ENCODE measurements around the gene MYO7B. TPM values are rescaled to one million over a fixed set of nuclear protein-coding genes. Genes with fewer than 3 reads are reported as not detected.

Gene MYO7B
- total RNA-seq, 4 donors from 2014 or later, result 0.30 to 0.78 TPM; not detected in 2

- TF ChIP-seq POLR2A (IDR thresholded peaks at IDR 0.05), result no peak
- TF ChIP-seq CTCF (IDR thresholded peaks at IDR 0.05), result no peak
- TF ChIP-seq EP300 (IDR thresholded peaks at IDR 0.05), result no peak
- H3K4me1 ChIP-seq, result no peaks in the 10 kb centered on the region
- no peaks in the 10 kb centered on the region for H3K36me3 ChIP-seq
- H3K27ac ChIP-seq, result no peak overlapping the region
- no peaks in the 10 kb centered on the region for H3K27me3 ChIP-seq
- peaks cover 0 to 41% (median 0%) of the 10 kb centered on the region in 4 donors for H3K9me3 ChIP-seq
- no peak overlapping the region for H3K4me3 ChIP-seq
- DNase-seq (ENCODE audit: low spot score in 2 of 2), result no peak
- WGBS, 2 donors, result 88 to 90% methylated on average over 12 to 13 of the region's 13 CpGs
These were observed 76.8 kb downstream of the MYO7B start for GRCh38 chr2:127612111-127612822.

GRCh38 chr2:127614246-127614645, 78.8 kb downstream of the MYO7B start:
- 88 to 100% methylated on average over 2 of the region's 2 CpGs for WGBS, 2 donors
- Histone ChIP-seq H3K9me3 (peaks cover 0 to 41% (median 0%) of the 10 kb centered on the region in 4 donors), H3K27ac (no peak overlapping the region), H3K27me3 (no peaks in the 10 kb centered on the region), H3K4me3 (no peak overlapping the region), H3K4me1 (no peaks in the 10 kb centered on the region), H3K36me3 (no peaks in the 10 kb centered on the region)
- DNase-seq (ENCODE audit: low spot score in 2 of 2), result no peak
- no peak for TF ChIP-seq EP300 (IDR thresholded peaks at IDR 0.05)
- TF ChIP-seq POLR2A (IDR thresholded peaks at IDR 0.05), result no peak
- TF ChIP-seq CTCF (IDR thresholded peaks at IDR 0.05), result no peak

GRCh38 chr2:127614731-127615130, 79.2 kb downstream of the MYO7B start:
- no peak overlapping the region for H3K27ac ChIP-seq
- H3K9me3 ChIP-seq, result peaks cover 0 to 41% (median 0%) of the 10 kb centered on the region in 4 donors
- H3K27me3 ChIP-seq, result no peaks in the 10 kb centered on the region
- no peaks in the 10 kb centered on the region for H3K36me3 ChIP-seq
- TF ChIP-seq CTCF (IDR thresholded peaks at IDR 0.05), result no peak
- no peak for TF ChIP-seq EP300 (IDR thresholded peaks at IDR 0.05)
- TF ChIP-seq POLR2A (IDR thresholded peaks at IDR 0.05), result no peak
- H3K4me1 ChIP-seq, result no peaks in the 10 kb centered on the region
- 68 to 69% methylated on average over 3 of the region's 3 CpGs for WGBS, 2 donors
- no peak overlapping the region for H3K4me3 ChIP-seq
- peak in 1 of 2 donors; percentile 0 for DNase-seq (ENCODE audit: low spot score in 2 of 2)

GRCh38 chr2:127615511-127616166, 80.2 kb downstream of the MYO7B start:
- no peak overlapping the region for H3K4me3 ChIP-seq
- no peaks in the 10 kb centered on the region for H3K4me1 ChIP-seq
- peaks cover 0 to 37% (median 0%) of the 10 kb centered on the region in 4 donors for H3K9me3 ChIP-seq
- H3K27me3 ChIP-seq, result no peaks in the 10 kb centered on the region
- WGBS, 2 donors, result 58 to 61% methylated on average over 18 of the region's 18 CpGs
- no peaks in the 10 kb centered on the region for H3K36me3 ChIP-seq
- DNase-seq (ENCODE audit: low spot score in 2 of 2), result no peak
- no peak overlapping the region for H3K27ac ChIP-seq
- TF ChIP-seq CTCF (IDR thresholded peaks at IDR 0.05), result no peak
- TF ChIP-seq EP300 (IDR thresholded peaks at IDR 0.05), result no peak
- TF ChIP-seq POLR2A (IDR thresholded peaks at IDR 0.05), result no peak

- peaks cover 0 to 7% (median 0%) of the 10 kb centered on the region in 4 donors for H3K9me3 ChIP-seq
- no peaks in the 10 kb centered on the region for H3K27me3 ChIP-seq
- DNase-seq (ENCODE audit: low spot score in 2 of 2), result peak in 1 of 2 donors; percentile 3
- 60 to 77% methylated on average over 7 of the region's 7 CpGs for WGBS, 2 donors
- no peak overlapping the region for H3K27ac ChIP-seq
- H3K4me3 ChIP-seq, result no peak overlapping the region
- TF ChIP-seq EP300 (IDR thresholded peaks at IDR 0.05) (no peak), POLR2A (IDR thresholded peaks at IDR 0.05) (no peak), CTCF (IDR thresholded peaks at IDR 0.05) (no peak)
- no peaks in the 10 kb centered on the region for H3K4me1 ChIP-seq
- H3K36me3 ChIP-seq, result no peaks in the 10 kb centered on the region
These were observed 83.2 kb downstream of the MYO7B start for GRCh38 chr2:127618551-127619202.

Data from tibial nerve (tissue), 4 donors.